Brain pericyte (primary cell): Measurements from ENCODE around the gene CACNG1.

Experiments used
- DNase-seq: peaks from one replicate; pipeline ENCODE4 v3.0.0-alpha.2; 2012; ENCODE audit warnings: low read depth, low spot score

Gene CACNG1, protein sequence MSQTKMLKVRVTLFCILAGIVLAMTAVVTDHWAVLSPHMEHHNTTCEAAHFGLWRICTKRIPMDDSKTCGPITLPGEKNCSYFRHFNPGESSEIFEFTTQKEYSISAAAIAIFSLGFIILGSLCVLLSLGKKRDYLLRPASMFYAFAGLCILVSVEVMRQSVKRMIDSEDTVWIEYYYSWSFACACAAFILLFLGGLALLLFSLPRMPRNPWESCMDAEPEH

DNA sequence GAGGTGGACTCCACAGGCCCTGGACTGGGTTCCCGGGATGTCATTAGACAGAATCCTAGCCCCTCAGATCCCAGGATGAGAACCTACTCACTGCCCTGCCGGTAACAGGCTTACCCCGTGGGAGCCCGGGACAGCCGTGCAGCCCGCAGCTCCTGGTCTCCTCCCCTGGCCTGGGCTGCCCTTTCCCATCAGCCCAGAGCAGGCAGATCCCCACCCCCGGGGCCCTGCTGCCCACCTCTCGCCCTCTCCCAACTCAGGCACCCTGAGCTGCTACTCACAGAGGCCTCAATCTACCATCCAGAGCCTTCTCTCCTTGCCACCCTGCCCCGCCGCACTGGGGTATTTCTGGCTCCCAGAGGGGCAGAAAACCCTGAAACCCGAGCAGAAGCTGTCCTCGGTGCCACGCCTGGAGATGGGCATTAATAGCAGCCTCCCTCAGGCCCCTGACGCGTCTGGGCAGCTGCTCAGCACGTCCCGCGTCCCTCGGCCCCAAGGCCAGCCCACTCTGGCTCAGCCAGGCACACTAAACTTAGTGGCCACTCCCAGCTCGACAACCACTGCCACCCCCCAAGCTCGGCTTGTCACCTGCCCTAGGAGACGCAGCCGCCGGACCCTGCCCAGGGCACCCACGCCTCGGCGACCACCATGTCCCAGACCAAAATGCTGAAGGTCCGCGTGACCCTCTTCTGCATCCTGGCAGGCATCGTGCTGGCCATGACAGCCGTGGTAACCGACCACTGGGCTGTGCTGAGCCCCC, at the start of gene CACNG1:
CACNG1 (plus strand) TSS at position 539 of the 757 bp plus-strand sequence; CDS start at position 646, 107 bp downstream.
- no peak for DNase-seq

DNA sequence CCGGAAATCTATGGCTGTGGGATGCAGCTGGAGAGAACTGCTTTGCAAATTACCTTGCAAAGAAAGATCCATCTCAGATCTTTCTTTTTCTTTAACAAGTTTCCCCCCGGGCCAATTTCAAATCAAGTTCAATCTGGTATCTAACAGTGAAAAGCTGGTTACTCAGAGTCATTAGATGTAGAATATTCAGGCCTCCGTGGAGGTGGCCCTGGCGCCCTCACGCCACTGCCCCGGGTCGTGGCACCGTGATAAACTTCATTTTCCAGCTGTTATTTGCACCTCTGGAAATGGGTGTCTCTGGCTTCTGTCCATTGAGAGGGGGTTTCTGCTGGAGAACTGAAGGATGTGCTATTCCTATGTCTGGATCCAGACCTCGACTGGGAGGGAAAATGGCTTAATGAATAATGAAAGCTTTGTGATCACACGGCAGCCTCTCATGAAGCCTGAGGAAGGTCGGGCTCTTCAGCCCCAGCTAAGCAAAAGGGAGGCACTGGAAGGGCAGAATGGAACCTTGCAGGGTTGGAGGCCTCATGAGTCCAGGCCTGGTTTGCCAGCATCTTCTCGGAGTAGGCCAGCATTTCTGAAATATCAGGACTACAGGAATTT, 49.3 kb upstream of the CACNG1 start:
- no peak for DNase-seq

DNA sequence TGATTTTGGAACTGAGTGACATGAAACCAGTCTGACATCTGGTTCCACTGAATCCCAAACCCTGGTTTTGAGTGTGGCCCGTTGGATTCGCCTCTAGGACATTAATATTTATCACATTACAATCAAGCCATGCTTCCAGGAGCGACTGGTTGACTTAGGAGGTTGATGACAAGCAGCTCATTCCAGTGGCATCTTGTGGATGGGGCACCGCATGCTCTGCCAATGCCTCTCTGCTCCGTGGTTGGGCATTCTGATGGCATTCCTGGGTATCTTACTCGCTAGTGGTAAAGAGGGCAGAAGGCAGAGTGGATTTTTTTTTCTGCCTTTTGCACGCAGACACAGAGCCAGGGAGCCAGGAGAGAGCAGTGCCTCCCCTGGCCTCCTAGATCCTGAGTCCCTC, 48.4 kb upstream of the CACNG1 start:
- DNase-seq, result no peak

DNA sequence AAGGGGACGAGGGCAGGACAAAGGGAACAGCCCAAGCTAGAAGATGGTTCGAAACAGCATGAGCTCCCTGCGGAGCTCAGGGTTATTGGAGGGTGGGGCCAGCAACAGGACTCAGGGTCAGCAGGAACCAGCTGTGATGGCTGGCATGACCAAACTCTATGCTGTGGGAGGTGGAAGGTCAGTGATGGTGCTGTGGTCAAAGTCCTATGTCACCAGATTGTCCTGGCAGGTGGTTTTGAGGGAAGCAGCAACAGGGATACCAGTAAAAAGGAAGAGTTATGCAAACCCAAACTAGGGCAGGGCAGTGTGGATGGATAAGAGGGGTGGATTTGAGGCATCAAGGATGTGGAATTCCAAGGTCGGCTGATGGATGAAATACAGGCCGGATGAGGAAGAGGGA, 47.4 kb upstream of the CACNG1 start:
- DNase-seq, result no peak

DNA sequence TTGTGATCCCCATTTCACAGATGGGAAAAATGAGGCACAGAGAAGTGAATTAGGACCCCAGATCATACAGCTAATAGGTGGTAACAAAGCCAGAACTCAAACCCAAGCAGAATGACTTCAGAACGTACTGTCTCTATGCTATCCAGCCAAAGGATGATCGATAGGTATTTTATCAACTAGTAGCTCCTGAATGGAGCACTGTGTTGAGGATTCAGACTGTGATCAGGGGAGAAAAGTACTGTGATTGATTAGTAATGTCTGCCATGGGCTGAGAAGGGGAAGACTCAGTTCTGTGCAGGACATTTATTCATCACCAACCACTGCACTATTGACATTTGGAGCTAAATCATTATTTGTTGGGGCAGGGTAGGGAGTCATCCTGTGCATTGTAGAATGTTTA, 41.1 kb upstream of the CACNG1 start:
- DNase-seq, result no peak

DNA sequence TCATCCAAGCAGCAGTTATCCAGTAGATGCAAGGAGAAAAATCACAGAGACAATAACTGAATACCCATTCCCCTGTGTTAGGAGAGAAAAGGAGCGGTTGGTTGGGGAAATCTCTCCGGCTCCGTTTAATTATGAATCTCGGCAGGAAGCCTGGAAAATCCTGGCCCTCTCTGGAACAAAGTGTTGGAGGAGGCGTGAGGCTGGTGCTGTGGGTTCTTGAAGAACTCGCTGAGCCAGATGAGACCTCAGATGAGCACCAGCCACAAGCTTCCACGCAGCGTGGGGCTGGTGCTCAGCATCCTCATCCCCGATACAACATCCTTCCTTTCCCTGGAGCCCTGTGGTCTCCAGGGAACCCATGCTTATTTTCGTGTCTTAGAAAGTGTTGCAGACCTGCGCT, 40.2 kb upstream of the CACNG1 start:
- no peak for DNase-seq

DNA sequence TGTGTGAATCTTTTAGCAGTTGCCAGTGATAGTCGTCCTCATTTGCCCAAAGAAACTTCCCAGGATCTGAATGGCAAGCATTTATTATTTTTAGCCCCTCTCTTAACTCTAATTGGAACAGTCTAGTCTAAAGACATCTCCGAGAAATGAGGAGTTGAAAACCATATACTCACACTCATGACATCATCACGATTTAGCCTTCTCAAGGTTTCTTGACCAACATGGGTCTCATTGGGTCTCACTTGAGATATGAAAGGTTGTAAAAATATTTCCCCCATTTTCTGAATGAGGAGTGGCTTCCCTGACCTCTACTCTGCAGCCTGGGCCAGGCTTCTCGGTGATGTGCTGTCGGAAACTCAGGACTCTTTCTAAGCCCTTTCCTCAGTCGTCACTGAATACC, 37.1 kb upstream of the CACNG1 start:
- no peak for DNase-seq

DNA sequence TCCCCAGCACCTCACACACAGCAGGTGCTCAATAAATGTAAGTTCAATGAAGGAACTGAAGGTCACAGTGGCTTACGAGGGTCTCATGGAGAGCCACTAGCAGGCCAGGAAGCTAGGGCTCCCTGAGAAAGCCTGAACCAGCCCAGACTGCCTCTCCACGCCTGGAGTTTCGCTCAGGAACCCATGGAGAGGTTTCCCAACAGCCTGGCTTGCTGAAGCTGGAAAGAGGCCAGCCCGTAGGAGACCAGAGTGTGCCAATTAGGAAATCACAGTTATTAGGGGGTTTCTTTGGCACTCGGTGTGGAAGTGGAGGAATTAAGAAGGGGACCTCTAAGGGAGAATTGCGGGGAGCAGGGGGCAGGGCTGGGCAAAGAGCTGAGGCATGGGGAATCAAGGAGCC, 36.3 kb upstream of the CACNG1 start:
- no peak for DNase-seq

DNA sequence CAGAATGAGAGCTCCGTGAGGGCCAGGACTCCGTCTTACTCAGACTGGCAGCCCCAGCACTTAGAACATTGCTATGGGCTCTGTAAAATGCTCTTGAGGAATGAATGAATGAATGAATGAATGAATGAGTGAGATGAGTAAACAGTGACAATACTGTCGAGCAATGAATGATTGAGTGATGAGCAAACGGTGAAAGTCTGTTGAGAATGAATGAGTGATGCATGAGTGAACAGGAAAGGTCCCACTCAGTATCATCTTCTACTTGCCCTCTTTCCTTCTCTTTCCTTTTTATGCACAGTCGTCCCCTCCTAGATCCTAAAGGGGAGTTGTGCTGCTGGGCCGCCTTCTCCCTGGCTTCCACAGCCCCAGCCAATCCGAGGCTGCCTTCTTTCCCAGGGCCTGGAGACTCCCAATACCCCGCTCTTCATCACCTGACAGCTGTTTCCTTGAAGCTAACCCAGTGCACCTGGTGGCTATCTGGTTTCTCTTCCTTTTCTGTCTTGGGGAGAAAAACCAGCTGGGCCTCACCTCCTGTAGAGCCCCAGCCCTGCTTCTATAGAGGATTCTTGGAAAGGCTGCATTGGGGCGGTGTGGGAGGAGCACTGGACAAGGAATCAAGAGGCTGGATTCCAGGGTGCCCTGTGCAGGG, 32.7 kb upstream of the CACNG1 start:
- no peak for DNase-seq

DNA sequence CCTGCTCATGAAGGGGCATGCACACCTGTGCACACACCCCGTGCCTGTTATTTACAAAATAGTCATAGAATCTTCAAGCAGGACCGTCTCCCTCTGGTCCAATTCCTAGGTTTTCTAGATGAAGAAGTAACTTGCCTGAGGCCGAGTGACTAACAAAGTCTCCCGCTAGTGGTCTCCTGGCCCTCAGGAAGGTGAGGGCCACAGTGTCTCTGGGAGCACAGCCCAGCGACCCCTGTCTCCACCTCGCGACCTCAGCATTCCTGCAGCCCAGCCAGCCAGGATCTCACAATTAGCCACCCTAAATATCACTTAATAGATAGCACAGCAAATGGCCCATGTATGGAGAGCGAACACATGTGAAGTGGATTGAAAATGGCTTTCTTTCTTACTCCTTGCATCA, 30.5 kb upstream of the CACNG1 start:
- no peak for DNase-seq

DNA sequence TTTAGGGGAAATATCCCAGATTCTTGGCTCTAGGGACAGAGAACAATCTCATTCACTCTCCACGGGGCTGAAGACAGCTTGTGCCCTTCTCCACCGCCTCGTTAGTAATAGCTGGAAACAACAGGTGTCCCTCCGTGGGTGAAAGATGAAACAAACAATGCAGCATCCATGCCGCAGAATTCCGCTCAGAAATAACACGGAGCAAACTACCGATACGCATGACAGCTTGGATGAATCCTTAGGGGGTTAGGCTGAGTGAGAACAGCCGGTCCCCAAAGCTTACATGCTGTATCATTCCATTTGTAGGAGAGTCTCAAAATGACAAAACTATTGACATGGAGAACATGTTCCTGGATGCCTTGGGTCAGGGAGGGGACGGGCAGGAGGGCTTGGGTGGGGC, 29.4 kb upstream of the CACNG1 start:
- DNase-seq, result no peak

DNA sequence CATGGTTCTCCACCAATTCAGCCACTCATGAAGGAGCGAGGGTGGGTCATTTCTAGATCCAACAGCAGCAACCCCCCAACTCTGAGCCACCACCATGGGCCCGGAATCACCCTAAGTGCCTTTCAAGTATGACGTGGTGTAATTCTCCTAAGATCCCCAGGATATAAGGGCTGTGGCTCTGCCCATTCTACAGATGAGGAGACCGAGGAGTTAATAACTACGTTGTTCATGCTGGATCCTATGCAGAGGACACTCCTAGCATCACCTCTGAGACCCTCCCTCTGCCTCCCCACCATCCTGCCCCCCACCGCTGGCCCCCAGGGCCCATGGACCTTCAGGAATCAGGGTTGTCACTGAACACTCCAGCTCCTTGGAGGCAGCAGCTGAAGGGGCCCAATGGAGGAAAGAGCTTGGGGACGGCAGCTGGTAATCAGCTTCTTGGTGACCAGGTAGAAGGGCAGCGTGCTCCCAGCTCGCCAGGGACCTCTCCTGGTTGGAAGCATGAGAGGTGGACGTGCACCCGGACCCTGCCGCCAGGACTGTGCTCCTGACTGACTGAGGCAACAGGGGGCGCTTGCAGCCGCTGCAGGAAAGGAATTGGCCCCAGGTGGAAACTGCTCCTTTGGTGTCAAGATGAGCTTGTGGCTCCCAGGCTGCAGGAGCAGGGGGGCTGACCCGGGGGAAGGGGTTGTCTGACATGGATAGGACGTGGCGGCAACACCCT, 28.2 kb upstream of the CACNG1 start:
- no peak for DNase-seq

DNA sequence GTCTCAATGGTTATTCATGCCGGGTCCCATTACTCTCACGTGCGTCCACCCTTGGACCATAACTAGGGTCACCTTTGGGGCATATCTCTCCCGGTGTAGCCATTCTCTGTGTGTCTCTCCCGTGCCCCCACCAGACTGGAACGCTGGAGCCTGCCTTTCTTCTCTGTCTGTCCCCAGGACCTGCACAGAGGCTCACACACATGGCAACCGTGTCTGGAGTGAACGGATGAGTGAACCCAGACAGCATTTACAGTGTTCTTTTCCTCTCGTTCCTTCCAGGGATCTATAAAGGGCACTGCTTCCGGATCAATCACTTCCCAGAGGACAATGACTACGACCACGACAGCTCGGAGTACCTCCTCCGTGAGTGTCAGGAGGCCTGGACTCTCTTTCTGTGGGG, 26.4 kb upstream of the CACNG1 start:
- DNase-seq, result no peak

DNA sequence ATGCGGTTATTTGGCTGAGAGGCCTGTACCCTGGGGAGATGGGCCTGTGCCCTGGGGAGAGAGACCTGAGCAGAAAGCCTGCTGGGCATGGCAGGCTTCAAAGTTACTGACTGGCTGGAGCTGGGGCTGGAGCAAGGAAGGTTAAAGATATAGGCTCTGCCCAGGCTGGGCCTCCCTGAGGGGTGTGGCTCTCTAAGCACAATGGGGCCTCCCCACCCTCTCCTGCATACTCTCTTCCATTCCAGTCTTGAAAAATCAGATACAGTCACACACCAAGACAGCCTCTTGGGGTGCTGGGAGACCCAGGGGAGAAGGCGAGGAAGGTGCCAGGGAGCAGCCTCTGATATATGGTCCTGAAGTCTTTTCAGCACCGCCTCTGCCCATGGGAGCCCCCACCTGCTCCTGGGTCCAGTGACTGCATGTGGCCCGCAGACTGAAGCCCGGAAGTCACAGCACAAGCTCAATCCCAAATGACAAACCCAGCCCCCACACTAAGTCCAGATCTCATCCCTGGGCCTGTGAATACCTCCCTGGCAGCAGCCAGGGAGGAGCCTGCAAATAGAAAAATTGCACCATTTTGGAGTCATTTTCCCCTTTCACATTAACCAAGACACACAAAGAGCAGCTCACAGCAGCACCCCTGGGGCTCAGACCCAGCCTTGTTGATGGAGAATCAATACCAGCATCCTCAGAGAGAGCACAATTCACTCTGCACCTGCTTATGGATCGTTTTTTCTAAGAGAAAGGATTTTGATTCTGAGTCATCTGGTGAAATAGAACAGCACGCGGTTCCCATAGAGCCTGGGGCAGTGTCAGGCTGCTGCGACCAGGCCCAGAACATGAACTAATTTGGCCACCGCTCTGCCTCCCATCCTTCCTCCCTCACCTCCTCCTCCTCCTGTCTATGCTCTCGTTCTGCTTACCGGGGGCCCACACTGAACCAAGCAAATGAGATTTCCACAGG, 25.6 kb upstream of the CACNG1 start:
- no peak for DNase-seq

DNA sequence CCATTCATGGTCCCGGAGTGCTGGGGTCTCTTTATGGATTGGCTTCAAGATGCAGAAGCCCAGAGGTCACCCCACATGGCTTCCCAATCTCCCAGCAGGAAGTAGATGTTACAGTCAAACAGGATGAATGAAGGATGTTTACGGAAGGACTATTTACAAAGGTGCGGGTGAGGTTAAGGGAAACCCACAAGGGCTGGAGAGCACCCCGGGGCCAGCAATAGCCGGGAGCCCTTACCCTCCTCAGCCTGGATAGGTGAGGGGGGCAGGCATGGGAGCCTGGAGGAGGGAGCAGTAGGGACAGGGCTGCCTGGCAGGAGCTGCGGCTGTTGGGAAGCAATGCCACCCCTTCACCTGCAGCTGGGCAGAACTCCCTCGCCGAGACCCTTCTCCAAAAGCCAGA, 24.5 kb upstream of the CACNG1 start:
- no peak for DNase-seq

DNA sequence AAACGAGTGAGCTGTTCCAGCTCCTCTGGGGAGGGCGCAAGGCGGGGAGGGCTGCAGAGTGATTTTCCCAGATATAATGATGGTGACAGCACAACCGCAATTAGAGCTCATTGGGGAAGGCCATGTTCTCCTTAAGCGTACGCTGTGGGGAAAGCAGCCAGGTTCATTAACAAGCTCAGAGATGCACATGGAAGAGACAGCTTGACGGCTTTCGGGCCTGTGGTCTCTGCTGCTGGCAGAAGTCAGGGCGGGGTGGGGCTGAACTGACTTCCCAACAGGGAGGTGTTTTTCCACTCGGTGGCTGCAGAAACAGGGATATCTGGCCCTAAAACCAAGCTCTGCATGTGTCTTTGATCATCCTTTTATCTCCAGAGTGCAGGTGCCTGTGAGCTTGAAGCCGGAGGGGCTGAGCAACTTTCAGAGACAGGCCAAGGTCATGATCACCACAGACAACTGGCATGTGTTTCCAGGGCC, 24.0 kb upstream of the CACNG1 start:
- DNase-seq, result no peak

DNA sequence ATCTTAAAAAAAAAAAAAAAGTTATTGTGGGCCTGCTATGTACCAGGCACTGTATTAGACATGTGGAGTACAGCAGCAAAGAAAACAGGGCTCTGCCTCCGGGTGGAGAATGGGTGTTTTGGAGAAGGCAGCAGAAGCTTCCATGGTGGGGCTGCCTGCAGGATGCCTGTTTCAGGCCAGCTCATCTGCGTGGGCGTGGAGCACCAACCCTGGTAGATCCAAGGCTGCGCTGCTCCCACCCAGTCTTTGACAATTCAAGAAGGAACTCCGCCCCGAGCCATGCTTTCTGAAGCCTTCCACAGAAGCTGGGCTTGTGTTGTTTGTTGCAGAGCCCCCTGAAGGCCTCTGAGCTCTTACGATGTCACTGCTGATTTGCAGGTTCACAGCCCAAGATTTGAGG, 23.2 kb upstream of the CACNG1 start:
- DNase-seq, result no peak

DNA sequence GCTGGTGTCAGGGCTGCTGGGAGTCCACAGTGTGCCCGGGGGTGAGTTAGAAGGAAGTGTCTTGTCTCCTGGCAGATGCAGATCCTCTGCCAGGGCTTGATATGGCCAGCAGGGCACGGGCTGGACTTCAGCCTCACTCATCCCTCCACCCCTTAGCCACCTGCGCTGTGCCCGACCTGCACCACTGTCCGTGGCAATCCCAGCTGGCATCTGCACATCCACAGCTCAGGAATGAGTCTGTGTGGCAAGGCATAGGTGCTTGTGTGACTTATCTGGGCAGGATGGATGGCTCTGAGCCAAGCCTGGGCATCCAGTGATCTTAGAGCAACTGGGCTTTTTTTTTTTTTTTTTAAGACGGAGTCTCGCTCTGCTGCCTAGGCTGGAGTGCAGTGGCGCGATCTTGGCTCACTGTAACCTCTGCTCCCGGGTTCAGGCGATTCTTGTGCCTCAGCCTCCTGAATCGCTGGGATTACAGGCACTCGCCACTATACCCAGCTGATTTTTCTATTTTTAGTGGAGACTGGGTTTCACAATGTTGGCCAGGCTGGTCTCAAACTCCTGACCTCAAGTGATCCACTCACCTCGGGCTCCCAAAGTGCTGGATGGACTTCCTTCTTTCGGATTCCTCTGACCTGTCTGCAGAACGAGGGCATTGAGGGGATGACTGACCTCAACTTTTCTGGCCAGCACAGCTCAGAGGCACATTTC, 22.5 kb upstream of the CACNG1 start:
- DNase-seq, result no peak

DNA sequence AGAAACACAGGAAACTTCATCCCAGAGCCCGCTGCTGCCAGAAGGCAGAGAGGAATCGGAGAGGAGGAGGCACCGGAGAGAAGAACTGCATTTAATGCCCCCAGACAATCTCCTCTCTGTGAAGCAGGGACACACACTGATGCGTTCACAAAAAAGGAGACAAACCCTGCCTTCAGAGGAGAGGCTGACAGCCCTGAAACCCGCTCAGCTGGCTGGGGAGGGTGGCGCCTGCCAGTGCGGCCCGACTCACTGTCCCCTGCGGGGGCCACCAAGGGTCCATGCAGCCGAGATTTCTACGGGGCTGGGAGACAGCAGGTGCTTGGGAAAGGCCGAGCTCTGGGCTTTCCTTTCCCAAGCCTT, 21.9 kb upstream of the CACNG1 start:
- no peak for DNase-seq

DNA sequence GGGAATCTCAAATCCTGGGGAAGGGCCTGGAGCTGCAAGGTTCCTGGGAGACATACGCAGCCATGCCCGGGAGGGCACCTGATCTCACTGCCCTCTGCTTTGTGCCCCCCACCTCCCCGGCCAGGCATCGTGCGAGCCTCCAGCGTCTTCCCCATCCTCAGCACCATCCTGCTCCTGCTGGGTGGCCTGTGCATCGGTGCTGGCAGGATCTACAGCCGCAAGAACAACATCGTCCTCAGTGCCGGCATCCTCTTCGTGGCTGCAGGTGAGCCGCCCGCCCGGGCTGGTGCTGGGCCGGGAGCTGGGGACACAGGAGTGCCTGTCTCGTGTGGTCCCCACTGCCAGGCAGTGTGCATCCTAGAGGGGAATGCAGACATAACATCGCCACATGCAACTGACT, 19.6 kb upstream of the CACNG1 start:
- DNase-seq, result no peak
